OCI-M2 (cell line): ENCODE data around the gene UQCRC1.

ENCODE experiments used
- DNase-seq: peaks from one replicate; lab custom pipeline; 2025; ENCODE audit not compliant: unreplicated experiment; lab: John Stamatoyannopoulos, UW

The UQCRC1 gene

DNA sequence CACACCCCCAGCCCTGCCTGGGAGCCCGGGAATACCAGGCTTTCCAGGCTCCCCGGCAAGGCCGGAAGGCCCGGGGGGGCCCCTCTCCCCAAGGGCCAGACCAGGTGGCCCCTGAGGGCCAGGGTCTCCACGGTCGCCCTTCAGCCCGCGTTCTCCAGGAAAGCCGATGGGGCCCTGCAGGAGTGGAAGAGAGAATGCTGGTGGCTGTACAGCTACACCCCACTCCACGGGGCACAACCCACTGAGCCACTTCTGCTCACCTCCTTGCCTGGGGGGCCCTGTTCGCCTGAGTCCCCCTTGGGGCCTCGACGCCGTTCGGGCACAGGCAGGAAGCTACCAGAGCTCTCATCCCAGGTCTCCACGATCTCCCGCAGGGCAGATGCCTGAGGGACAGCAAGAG is 34.1 kb downstream of the UQCRC1 start:
- no peak for DNase-seq

DNA sequence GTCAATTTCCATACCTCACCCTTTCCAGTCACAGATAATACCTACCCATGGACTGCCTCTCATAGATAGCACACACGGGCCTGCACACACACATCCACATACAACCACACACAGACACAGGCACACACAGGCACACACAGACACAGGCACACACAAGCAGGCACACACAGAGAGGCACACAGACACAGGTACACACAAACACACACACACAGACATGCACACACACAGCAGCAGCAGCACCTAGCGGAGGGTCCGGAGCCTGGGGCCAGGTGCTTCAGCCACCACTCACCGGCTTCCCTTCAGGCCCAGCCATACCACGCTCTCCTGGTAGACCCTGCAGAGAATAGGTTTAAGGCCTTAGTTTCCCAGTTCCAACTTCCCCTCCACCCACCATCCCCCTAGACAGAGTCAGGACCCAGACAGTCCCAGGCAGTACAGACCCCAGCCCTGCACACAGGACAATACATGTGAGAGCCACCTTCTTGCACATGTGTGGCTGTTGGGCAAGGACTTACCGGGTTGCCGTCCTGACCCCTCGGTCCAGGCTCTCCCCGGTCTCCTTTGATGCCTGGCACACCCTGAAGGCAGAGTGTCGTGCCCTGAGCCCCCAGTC is 35.4 kb downstream of the UQCRC1 start:
- DNase-seq = no peak

DNA sequence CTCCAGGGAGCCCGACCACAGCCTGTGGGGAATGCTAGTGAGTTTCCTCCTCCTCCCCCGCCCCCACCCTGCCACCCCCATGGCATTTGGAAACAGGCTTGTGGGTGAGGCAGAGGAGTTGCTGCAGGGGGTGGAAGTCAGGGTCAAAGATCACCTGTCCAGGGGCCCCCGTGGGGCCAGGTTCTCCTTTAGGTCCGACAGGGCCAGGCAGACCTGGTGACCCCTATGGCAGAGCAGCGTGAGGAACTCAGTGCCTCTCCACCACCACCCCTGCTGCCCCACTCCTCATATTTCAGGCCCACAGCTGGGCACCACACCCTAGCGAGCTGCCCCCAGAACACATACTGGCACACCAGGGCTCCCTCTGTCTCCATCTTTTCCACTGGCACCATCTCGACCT is 36.9 kb downstream of the UQCRC1 start:
- DNase-seq = no peak

- no peak for DNase-seq
Observed at GRCh38 chr3:48571938-48572337, 37.5 kb downstream of the UQCRC1 start.

DNA sequence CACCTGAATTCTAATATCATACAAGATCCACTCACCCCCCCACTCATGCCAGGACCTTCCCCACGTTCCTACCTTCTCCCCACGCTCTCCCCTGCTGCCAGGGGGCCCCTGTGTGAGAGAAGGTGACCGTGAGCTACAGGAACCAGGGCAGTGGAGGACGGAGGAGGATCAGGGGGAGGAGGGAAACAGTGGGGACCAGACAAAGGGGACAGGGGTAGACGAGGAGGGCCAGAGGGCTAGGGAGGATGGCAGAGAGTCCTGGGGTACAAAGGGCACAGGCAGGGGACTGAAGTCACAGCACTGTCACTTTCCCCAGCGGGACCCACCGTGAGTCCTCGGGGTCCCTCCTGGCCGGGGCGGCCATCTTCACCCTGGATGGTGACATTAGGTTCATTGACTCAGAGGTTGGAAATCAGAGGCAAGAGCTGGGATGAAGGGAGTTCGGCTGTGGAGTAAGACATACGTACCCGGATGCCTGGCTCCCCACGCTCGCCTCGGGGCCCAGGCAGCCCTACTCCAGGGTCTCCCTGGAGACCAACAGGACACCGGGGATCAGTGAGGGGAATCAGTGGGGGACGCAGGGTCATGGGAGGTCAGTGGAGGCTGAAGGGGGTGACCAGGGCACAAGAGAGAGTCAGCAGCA is 39.5 kb downstream of the UQCRC1 start:
- no peak for DNase-seq

GRCh38 chr3:48569400-48569799 is 40.0 kb downstream of the UQCRC1 start:
- DNase-seq = no peak

GRCh38 chr3:48568476-48568875 is 41.0 kb downstream of the UQCRC1 start:
- no peak for DNase-seq

DNA sequence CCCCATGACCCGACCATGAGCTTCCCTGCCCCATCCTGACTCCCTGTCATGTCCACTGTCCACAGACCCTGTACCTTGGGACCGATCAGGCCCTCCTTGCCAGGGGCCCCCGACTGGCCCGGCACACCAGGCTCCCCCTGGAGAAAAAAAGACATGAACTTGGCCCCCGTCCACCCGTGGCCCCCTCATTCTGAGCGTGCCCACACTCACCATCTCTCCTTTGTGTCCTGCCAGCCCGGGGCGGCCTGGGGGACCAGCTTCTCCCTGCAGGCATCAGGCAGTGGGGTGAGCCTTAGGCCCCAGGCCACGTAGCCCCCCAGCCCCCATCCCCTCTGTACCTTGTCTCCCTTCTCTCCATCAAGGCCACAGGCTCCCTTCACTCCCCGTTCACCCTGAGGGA is 41.9 kb downstream of the UQCRC1 start:
- no peak for DNase-seq

GRCh38 chr3:48567090-48567489 is 42.4 kb downstream of the UQCRC1 start:
- no peak for DNase-seq

- no peak for DNase-seq
Observed at GRCh38 chr3:48566401-48566760, 43.1 kb downstream of the UQCRC1 start.

- DNase-seq = no peak
Observed at GRCh38 chr3:48565591-48566400, 43.6 kb downstream of the UQCRC1 start.

- DNase-seq = no peak
Observed at GRCh38 chr3:48565186-48565585, 44.3 kb downstream of the UQCRC1 start.

DNA sequence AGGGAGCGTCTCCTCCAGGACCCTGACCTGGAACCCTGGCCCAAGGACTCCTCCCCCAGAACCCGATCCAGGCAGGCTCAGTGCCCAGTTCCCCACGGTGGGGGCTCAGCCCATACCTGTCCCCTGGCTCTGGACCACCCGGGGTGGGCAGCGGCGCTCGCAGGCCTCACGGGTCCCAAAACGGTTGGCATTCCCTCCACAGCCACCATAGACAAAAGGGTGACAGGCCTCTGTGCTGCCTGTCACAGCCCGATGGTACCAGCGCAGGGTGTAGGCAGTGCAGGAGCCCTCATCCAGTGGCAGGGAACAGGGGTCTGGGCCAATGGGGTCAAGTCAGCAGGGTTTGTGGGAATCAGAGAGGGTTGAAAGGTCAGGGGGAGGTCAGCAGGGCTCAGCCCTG is 44.8 kb downstream of the UQCRC1 start:
- no peak for DNase-seq

DNA sequence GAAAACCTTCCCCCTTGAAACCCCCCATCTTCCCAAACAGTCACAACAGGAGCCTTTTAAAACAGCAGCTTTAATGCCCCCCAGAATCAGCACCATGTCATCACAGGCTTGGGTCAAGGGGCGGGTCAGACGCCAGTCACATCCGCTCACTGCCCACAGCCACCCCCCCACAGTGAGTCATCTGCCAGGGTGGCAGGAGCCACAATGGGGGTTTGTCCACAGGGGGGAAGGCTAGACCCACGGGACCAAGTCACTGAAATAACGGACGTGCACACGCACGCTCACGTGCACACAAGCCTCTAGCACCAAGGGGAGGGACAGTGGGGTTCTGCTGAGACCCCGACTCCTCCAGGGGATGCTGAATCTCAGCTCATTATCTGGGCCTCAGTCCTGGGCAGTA is 45.4 kb downstream of the UQCRC1 start:
- DNase-seq = no peak

- DNase-seq = no peak
Observed at GRCh38 chr3:48563382-48563918, 46.0 kb downstream of the UQCRC1 start, which contains the start of gene UCN2. UCN2 (minus strand) TSS chr3:48563781; CDS start chr3:48563124, 657 bp downstream.

- DNase-seq = no peak
Observed at GRCh38 chr3:48562367-48563095, 46.9 kb downstream of the UQCRC1 start.

DNA sequence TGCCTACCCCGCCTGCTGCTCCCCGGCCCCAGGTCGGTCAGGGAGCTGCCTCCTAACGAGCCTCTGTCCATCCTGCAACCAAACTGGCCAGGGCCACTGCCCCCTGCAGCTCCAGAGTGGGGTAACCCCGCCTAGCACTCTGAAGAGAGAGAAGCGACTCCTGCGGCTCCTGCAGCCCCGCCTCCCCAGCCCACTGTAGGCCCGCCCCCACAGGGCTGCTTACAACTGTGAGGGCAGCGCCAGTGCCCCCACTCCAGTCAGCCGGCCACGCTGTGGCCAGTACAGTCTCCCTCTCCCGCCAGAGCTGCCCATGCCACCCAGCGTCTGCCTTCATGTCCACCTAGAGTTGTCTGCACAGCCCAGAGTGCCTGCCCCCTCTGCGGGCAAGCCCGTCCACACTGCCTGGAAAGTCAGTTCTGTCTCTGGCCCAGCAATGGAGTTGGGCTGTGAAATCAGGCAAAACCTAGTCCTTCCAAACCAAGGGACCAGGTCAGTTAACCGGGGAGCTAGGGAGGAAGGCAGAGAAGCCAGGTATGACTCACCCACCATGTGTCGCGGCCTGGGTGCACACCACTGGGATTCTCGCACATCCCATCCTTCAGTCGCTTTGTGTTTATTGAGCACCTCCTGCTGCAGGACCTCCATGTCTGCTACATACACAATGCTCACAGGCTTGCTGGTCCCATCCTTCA is 48.3 kb downstream of the UQCRC1 start:
- DNase-seq = no peak

DNA sequence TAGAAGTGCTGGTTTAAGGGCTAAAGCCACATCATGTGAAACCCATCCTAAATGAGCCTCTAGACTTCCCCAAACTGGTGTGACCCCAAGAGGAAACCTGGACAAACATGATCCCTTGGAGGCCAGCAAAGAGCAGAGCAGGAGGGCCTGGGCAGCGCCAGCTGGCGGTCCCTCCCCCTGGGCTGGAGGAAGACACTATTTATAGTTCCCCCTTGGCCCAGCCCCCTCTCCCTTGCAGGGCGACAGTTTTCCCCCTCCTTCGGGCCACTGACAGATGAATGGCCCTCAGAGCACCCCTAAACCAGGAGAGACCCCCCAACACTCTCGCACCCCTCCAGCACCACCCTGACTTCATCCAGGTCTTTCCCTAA is 48.8 kb downstream of the UQCRC1 start:
- DNase-seq = no peak

- DNase-seq = peak; percentile 63
Observed at GRCh38 chr3:48558493-48559134, 50.8 kb downstream of the UQCRC1 start.
